Measurements from ENCODE around the gene SRRM4.

- TF ChIP-seq CTCF (IDR thresholded peaks at IDR 0.05; ENCODE audit: low read depth, low read length, poor library complexity, severe bottlenecking): no peak
- TF ChIP-seq EZH2phosphoT487 (IDR thresholded peaks at IDR 0.05; ENCODE audit: borderline replicate concordance, low read length): no peak
Measured at GRCh38 chr12:119178544-119179334, 197.4 kb downstream of the SRRM4 start, which contains the start of gene HSPB8.

Data from DOHH2 (cell line).